ENCODE measurements around the gene AFTPH.
A peak's percentile ranks its signal among the peaks of the same experiment; 100 is the strongest.

The AFTPH gene

DNA sequence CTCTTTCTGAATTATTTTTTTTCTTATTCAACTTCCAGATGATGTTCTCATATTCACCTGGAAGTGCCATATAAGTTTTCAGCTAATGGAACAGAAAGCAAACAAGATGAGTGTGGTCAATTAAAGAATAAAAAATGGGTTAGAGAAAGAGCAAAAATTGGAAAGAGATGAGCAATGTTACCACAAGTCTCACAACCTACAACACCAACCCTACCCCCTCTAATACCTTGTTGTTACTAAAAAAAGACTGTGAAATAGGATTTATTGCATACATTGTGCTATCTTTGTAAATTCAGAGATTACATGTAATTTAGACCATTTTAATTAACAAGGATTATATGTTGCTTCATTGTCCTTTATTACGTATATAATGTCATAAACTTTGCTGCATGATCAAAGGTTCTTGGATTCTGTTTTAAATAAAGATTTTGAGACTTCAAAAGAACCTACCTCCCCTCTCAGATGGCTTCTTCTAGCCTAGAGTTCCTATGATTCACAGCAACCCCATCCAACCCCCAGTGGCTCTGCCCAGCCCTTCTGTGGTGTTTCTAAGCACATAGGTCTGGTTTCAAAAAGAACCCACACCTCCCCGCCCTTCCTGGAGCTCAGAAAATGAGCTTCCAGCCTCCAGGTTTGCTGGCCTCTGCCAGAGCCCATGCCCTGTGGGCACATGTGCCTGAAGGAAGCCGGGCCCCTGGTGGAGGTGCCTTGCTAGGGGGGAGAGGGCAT, 45.5 kb upstream of the AFTPH start:
- Histone ChIP-seq H3K27me3 (ENCODE audit: insufficient read depth, poor library complexity, severe bottlenecking) (no peaks in the 10 kb centered on the region), H3K36me3 (ENCODE audit: low read depth) (no peaks in the 10 kb centered on the region), H3K4me1 (ENCODE audit: insufficient read depth, poor library complexity, severe bottlenecking) (peaks cover 3% of the 10 kb centered on the region), H3K9me3 (ENCODE audit: severe bottlenecking) (no peaks in the 10 kb centered on the region), H3K4me3 (ENCODE audit: severe bottlenecking) (no peak overlapping the region), H3K27ac (ENCODE audit: poor library complexity, severe bottlenecking) (no peak overlapping the region)
- DNase-seq (ENCODE audit: low spot score) (no peak), ATAC-seq (ENCODE audit: low read depth) (0 out of 3 replicates have a peak, but pooled peaks have one; percentile 50)
- TF ChIP-seq, protein P1, sequence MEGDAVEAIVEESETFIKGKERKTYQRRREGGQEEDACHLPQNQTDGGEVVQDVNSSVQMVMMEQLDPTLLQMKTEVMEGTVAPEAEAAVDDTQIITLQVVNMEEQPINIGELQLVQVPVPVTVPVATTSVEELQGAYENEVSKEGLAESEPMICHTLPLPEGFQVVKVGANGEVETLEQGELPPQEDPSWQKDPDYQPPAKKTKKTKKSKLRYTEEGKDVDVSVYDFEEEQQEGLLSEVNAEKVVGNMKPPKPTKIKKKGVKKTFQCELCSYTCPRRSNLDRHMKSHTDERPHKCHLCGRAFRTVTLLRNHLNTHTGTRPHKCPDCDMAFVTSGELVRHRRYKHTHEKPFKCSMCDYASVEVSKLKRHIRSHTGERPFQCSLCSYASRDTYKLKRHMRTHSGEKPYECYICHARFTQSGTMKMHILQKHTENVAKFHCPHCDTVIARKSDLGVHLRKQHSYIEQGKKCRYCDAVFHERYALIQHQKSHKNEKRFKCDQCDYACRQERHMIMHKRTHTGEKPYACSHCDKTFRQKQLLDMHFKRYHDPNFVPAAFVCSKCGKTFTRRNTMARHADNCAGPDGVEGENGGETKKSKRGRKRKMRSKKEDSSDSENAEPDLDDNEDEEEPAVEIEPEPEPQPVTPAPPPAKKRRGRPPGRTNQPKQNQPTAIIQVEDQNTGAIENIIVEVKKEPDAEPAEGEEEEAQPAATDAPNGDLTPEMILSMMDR (IDR thresholded peaks at IDR 0.05; ENCODE audit: poor library complexity, severe bottlenecking): no peak

DNA sequence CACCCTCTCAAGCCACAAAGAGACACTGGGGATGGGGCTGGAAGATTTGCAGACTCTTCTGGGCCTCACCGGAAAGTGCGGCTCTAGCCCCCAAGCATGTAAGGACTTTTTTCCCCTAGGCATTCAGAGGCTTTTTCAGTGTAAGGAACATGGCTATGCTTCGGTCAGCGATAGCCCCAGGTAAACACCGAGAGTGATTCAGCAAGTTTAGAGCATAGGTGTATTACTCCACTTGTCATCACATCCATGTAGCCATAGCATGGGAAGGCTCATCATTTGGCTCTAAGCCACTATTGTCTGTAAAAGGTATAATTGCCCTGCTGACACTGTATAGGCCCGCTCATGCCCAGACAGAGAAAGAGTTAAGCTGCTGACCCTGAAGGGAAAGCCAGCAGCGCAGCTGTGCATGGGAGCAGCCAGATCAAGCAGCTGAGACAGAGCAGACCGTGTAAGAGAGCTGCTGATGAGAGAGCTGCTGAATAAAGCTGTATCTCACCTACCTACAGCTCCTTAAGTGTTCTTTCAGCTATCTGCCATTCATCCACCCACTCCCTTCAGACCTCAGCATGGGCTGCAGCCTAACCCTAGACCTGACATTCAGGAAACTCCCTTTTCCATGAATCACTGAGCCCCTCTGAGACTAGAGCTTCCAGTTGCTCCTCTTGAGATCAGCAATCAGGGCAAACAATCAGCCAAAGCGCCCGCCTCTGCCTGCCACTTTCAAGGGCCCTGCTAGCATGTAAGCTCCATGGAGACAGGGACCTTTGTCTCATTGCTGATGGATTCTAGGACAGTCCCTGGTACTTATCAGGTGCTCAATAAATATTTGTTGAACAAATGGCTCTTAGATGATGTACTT, 44.6 kb upstream of the AFTPH start:
- Histone ChIP-seq H3K36me3 (ENCODE audit: low read depth) (no peaks in the 10 kb centered on the region), H3K27ac (ENCODE audit: poor library complexity, severe bottlenecking) (no peak overlapping the region), H3K27me3 (ENCODE audit: insufficient read depth, poor library complexity, severe bottlenecking) (no peaks in the 10 kb centered on the region), H3K4me3 (ENCODE audit: severe bottlenecking) (no peak overlapping the region), H3K9me3 (ENCODE audit: severe bottlenecking) (no peaks in the 10 kb centered on the region), H3K4me1 (ENCODE audit: insufficient read depth, poor library complexity, severe bottlenecking) (peaks cover 3% of the 10 kb centered on the region)
- TF ChIP-seq, protein P1 (IDR thresholded peaks at IDR 0.05; ENCODE audit: poor library complexity, severe bottlenecking): no peak
- ATAC-seq (ENCODE audit: low read depth) (no peak), DNase-seq (ENCODE audit: low spot score) (no peak)

DNA sequence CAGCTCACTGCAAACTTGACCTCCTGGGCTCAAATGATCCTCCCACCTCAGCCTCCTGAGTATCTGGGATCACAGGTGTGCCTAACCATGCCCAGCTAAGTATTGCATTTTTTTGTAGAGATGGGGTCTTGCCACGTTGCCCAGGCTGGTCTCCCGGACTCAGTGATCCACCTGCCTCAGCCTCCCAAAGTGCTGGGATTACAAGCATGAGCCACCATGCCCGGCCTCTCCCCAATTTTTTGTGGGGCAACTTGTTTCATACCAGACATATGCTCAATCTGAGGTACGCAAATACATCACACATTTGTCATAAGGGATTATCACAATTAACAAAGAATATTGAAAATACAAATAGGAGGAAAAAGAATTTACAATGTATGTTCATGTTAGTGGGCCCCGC, 42.5 kb upstream of the AFTPH start:
- TF ChIP-seq, protein P1 (IDR thresholded peaks at IDR 0.05; ENCODE audit: poor library complexity, severe bottlenecking): no peak
- no peaks in the 10 kb centered on the region for H3K27me3 ChIP-seq (ENCODE audit: insufficient read depth, poor library complexity, severe bottlenecking)
- H3K9me3 ChIP-seq (ENCODE audit: severe bottlenecking): no peaks in the 10 kb centered on the region
- peaks cover 10% of the 10 kb centered on the region for H3K4me1 ChIP-seq (ENCODE audit: insufficient read depth, poor library complexity, severe bottlenecking)
- H3K27ac ChIP-seq (ENCODE audit: poor library complexity, severe bottlenecking): no peak overlapping the region
- ATAC-seq (ENCODE audit: low read depth): no peak
- H3K36me3 ChIP-seq (ENCODE audit: low read depth): no peaks in the 10 kb centered on the region
- no peak overlapping the region for H3K4me3 ChIP-seq (ENCODE audit: severe bottlenecking)
- DNase-seq (ENCODE audit: low spot score): no peak

DNA sequence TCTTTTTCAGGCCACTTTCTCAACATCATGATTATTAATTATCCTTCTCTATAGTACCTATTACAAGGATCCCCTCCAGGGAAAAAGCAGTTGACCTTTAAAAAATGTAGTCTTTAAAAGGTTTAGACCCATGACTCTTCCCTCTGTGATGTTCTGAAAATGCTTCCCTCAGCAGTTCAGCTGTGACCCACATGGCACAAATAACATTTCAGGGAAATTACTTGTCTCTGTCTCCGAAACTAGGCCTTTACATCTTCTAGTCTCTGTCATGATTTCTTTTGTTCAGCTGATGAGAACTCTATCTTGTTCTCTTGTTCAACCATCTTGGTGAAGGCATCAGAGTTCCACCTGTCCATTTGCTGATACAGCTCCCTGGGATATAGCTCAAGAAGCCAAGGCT, 41.9 kb upstream of the AFTPH start:
- ATAC-seq (ENCODE audit: low read depth) (no peak), DNase-seq (ENCODE audit: low spot score) (no peak)
- no peaks in the 10 kb centered on the region for H3K9me3 ChIP-seq (ENCODE audit: severe bottlenecking)
- peaks cover 10% of the 10 kb centered on the region for H3K4me1 ChIP-seq (ENCODE audit: insufficient read depth, poor library complexity, severe bottlenecking)
- H3K36me3 ChIP-seq (ENCODE audit: low read depth): no peaks in the 10 kb centered on the region
- no peak overlapping the region for H3K27ac ChIP-seq (ENCODE audit: poor library complexity, severe bottlenecking)
- H3K27me3 ChIP-seq (ENCODE audit: insufficient read depth, poor library complexity, severe bottlenecking): no peaks in the 10 kb centered on the region
- H3K4me3 ChIP-seq (ENCODE audit: severe bottlenecking): no peak overlapping the region
- TF ChIP-seq, protein P1 (IDR thresholded peaks at IDR 0.05; ENCODE audit: poor library complexity, severe bottlenecking): no peak

Data from RWPE2 (cell line).